ENCODE results near the gene VPS11.

The VPS11 gene

DNA sequence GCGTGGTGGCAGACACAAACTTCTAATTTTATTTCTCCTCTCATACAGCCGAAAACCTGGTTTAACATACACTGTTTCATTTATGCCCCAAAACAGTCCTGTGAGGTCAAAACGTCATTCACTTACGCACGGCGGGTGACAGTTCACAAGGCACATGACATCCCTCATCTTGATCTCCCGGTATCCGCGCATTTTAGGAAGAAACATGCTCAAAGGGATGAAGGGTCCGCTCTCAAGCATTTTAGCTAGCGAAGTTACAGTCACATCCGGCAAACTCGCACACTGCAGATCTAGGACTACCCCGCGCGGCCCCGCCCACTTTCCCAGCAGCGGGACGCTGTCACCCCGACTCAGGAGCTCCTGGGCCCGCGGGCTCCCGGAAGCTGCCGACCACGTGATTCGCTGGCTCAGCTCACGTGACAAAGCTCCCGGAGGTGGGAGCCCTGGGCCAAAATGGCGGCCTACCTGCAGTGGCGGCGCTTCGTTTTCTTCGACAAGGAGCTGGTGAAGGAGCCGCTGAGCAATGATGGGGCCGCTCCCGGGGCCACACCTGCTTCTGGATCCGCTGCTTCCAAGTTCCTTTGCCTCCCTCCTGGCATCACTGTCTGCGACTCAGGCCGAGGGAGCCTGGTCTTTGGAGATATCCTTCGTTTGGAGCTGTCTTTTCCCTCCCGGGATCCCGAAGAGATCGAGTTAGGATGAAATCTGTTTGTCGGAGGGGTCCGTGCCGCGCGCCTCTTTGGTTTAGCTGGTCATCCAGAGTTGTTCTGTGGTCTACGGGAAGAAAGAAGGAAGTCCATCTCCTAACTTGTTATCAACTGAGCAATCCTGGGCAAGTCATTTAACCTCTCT is at the start of gene VPS11:
VPS11 (plus strand) TSS at position 448 of the 852 bp plus-strand sequence; CDS start at position 454, 6 bp downstream.
- H3K36me3 ChIP-seq (ENCODE audit: control insufficient read depth in 1 of 2, insufficient read depth in 2 of 2, low read length in 2 of 2), result peaks cover 12 to 29% of the 10 kb centered on the region in 2 donors
- H3K27me3 ChIP-seq (ENCODE audit: control insufficient read depth in 1 of 2, insufficient read depth in 2 of 2, low read length in 2 of 2), result no peaks in the 10 kb centered on the region
- peak within 1 kb of the TSS; percentile 88 to 96 for H3K9ac ChIP-seq (ENCODE audit: low read depth in 1 of 2, low read length in 2 of 2)
- H3K4me3 ChIP-seq (ENCODE audit: low read depth in 1 of 2, low read length in 2 of 2), result peak within 1 kb of the TSS; percentile 97 to 100
- peak within 1 kb of the TSS; percentile 77 for H3K27ac ChIP-seq (ENCODE audit: low read depth, low read length)
- no peaks in the 10 kb centered on the region for H3K9me3 ChIP-seq (ENCODE audit: control insufficient read depth in 1 of 2, low read length in 2 of 2)
- peaks cover 8 to 18% of the 10 kb centered on the region in 2 donors for H3K4me1 ChIP-seq (ENCODE audit: control insufficient read depth in 1 of 2, insufficient read depth in 2 of 2, low read length in 2 of 2)

DNA sequence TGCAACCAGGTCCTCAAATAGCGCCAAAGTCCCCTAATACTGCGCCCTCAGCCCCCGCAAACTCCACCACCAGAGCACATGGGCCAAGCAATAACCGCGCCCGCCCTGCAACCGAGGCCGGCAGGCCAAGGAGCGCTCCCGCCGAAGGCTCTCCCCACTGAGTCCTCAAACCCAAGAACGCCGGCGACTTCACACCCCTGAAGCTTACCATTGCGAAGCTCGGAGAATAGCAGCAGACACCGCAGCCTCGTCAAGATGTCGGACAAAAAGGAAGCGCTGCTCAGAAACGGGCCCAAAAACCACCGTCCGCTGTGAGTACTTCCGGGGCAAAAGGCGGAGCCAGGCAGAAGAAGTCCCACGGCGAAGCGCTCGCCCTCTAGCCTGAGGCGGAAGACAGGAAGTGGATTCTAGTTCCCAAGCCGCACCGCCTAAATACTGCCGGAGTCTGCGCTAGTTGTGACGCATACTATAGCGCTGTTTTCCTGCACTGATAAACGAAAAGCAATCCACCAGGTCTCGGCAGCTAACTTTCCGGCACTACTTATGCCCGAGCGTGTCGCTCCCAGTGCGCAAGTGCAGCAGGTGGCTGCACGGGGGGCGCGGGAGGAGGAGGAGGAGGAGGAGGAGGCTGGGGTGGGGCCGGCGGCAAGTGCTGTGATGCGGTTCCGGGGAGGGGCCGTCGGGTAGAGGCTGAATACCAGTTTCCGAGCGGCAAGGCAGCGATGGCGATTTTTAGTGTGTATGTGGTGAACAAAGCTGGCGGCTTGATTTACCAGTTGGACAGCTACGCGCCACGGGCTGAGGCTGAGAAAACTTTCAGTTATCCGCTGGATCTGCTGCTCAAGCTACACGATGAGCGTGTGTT is 49.3 kb upstream of the VPS11 start, which contains the start of the genes RPS25 and TRAPPC4:
RPS25 (minus strand) TSS at position 270 of the 865 bp plus-strand sequence; CDS start at position 211, 59 bp downstream.
TRAPPC4 (plus strand) TSS at position 693 of the 865 bp plus-strand sequence; CDS start at position 723, 30 bp downstream.
- Histone ChIP-seq H3K9me3 (ENCODE audit: control insufficient read depth in 1 of 2, low read length in 2 of 2) (no peaks in the 10 kb centered on the region), H3K36me3 (ENCODE audit: control insufficient read depth in 1 of 2, insufficient read depth in 2 of 2, low read length in 2 of 2) (peaks cover 8 to 40% of the 10 kb centered on the region in 2 donors), H3K27ac (ENCODE audit: low read depth, low read length) (peak within 1 kb of the TSS; percentile 98), H3K4me1 (ENCODE audit: control insufficient read depth in 1 of 2, insufficient read depth in 2 of 2, low read length in 2 of 2) (peaks cover 34 to 43% of the 10 kb centered on the region in 2 donors), H3K9ac (ENCODE audit: low read depth in 1 of 2, low read length in 2 of 2) (peak within 1 kb of the TSS; percentile 85 to 88), H3K4me3 (ENCODE audit: low read depth in 1 of 2, low read length in 2 of 2) (peak within 1 kb of the TSS; percentile 97 to 99), H3K27me3 (ENCODE audit: control insufficient read depth in 1 of 2, insufficient read depth in 2 of 2, low read length in 2 of 2) (no peaks in the 10 kb centered on the region)

DNA sequence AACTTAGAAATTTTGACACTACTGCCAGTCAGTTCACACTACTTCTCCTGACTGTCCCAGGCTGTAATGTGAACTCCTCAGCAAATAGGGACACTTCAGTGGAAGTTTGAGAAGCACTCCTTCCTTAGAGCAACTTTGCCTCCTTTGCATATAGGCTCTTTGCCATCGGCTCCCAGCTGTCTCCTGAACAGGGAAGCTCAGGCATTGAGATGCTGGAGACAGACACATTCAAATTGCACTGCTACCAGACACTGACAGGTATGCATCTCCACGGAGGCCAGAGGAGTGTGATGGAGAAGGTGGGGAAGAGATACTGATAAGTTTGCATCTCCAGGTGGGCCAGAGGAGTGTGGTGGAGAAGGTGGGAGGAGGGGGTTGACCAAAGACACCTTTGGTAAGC is 47.6 kb upstream of the VPS11 start:
- peaks cover 49 to 59% of the 10 kb centered on the region in 2 donors for H3K4me1 ChIP-seq (ENCODE audit: control insufficient read depth in 1 of 2, insufficient read depth in 2 of 2, low read length in 2 of 2)
- peaks cover 17 to 43% of the 10 kb centered on the region in 2 donors for H3K36me3 ChIP-seq (ENCODE audit: control insufficient read depth in 1 of 2, insufficient read depth in 2 of 2, low read length in 2 of 2)
- no peaks in the 10 kb centered on the region for H3K9me3 ChIP-seq (ENCODE audit: control insufficient read depth in 1 of 2, low read length in 2 of 2)
- H3K4me3 ChIP-seq (ENCODE audit: low read depth in 1 of 2, low read length in 2 of 2), result peak overlapping the region; percentile 97 to 99
- no peaks in the 10 kb centered on the region for H3K27me3 ChIP-seq (ENCODE audit: control insufficient read depth in 1 of 2, insufficient read depth in 2 of 2, low read length in 2 of 2)
- H3K27ac ChIP-seq (ENCODE audit: low read depth, low read length), result no peak overlapping the region
- H3K9ac ChIP-seq (ENCODE audit: low read depth in 1 of 2, low read length in 2 of 2), result peak overlapping the region; percentile 85 to 88

DNA sequence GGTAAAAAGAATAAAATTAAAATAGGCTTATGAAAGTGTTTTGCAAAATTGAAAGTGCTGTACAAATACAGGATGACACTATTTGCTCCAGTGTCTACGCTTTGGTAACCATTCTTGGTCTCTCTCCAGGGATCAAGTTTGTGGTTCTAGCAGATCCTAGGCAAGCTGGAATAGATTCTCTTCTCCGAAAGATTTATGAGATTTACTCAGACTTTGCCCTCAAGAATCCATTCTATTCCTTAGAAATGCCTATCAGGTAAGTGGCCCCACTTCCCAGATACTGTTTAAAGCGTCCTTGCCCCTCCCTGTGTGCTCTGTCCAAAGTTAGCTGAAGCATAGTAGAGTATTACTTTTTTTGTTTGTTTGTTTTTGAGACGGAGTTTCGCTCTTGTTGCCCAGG is 46.0 kb upstream of the VPS11 start:
- Histone ChIP-seq H3K27me3 (ENCODE audit: control insufficient read depth in 1 of 2, insufficient read depth in 2 of 2, low read length in 2 of 2) (no peaks in the 10 kb centered on the region), H3K4me1 (ENCODE audit: control insufficient read depth in 1 of 2, insufficient read depth in 2 of 2, low read length in 2 of 2) (peaks cover 57 to 66% of the 10 kb centered on the region in 2 donors), H3K4me3 (ENCODE audit: low read depth in 1 of 2, low read length in 2 of 2) (no peak overlapping the region), H3K36me3 (ENCODE audit: control insufficient read depth in 1 of 2, insufficient read depth in 2 of 2, low read length in 2 of 2) (peaks cover 12 to 39% of the 10 kb centered on the region in 2 donors), H3K9ac (ENCODE audit: low read depth in 1 of 2, low read length in 2 of 2) (peak overlapping the region in 1 of 2 donors; percentile 7), H3K9me3 (ENCODE audit: control insufficient read depth in 1 of 2, low read length in 2 of 2) (no peaks in the 10 kb centered on the region), H3K27ac (ENCODE audit: low read depth, low read length) (peak overlapping the region; percentile 46)

DNA sequence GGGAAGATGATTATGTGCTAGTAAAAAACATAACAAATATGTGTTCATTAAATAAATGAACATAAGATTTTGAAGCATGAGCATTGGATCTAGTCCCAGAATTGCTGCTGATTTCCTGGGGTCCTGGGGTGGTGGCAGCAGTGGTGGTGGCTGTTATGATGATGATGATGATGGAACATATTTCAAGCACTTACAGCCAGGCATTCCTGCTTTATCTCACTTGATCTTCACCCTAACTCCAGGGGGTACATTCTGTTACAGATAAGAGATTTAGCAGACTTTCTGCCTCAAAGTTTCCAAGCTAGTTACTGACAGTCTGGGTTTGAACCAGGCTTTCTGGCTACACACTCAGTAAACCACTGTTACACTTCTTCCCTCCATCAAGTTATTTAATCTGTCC is 43.9 kb upstream of the VPS11 start:
- no peaks in the 10 kb centered on the region for H3K9me3 ChIP-seq (ENCODE audit: control insufficient read depth in 1 of 2, low read length in 2 of 2)
- no peak overlapping the region for H3K27ac ChIP-seq (ENCODE audit: low read depth, low read length)
- H3K4me3 ChIP-seq (ENCODE audit: low read depth in 1 of 2, low read length in 2 of 2), result no peak overlapping the region
- peaks cover 61 to 75% of the 10 kb centered on the region in 2 donors for H3K4me1 ChIP-seq (ENCODE audit: control insufficient read depth in 1 of 2, insufficient read depth in 2 of 2, low read length in 2 of 2)
- H3K9ac ChIP-seq (ENCODE audit: low read depth in 1 of 2, low read length in 2 of 2), result peak overlapping the region in 1 of 2 donors; percentile 10
- peaks cover 12 to 45% of the 10 kb centered on the region in 2 donors for H3K36me3 ChIP-seq (ENCODE audit: control insufficient read depth in 1 of 2, insufficient read depth in 2 of 2, low read length in 2 of 2)
- no peaks in the 10 kb centered on the region for H3K27me3 ChIP-seq (ENCODE audit: control insufficient read depth in 1 of 2, insufficient read depth in 2 of 2, low read length in 2 of 2)

DNA sequence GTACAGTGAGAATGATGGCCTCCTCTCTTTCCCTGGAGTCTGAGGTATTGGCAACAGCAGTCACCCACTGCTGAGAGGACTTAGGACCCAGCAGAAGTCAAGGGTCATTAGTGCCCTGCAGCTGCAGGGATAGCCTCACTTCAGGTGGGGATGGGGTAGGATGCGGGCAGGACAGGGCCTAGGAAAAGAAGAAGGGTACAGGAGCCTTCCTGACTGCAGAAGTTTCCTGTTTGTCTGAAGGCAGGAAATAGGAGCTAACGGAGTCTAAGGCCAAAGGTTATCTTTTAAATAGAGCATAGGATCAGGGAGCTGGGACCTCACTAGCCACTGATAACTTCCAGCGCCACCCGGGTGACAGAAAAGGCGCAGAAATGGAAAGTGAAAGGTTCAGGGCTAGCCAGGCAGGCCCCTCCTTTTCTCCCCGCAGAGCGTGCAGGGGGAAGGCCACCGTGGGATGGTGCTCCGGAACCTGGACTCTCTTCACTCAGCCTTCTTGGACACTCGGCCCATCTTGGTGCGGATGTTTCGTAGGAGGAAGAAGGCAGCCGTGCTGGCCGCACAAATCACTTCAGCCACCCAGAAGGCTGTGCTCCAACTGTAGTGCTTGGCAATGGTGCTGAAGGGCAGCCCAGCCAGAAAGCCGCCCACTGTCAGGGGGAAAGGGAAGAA is 43.1 kb upstream of the VPS11 start:
- Histone ChIP-seq H3K27me3 (ENCODE audit: control insufficient read depth in 1 of 2, insufficient read depth in 2 of 2, low read length in 2 of 2) (no peaks in the 10 kb centered on the region), H3K4me1 (ENCODE audit: control insufficient read depth in 1 of 2, insufficient read depth in 2 of 2, low read length in 2 of 2) (peaks cover 68 to 83% of the 10 kb centered on the region in 2 donors), H3K9ac (ENCODE audit: low read depth in 1 of 2, low read length in 2 of 2) (peak overlapping the region; percentile 34 to 56), H3K27ac (ENCODE audit: low read depth, low read length) (no peak overlapping the region), H3K9me3 (ENCODE audit: control insufficient read depth in 1 of 2, low read length in 2 of 2) (no peaks in the 10 kb centered on the region), H3K4me3 (ENCODE audit: low read depth in 1 of 2, low read length in 2 of 2) (peak overlapping the region; percentile 89 to 93), H3K36me3 (ENCODE audit: control insufficient read depth in 1 of 2, insufficient read depth in 2 of 2, low read length in 2 of 2) (peaks cover 12 to 45% of the 10 kb centered on the region in 2 donors)

DNA sequence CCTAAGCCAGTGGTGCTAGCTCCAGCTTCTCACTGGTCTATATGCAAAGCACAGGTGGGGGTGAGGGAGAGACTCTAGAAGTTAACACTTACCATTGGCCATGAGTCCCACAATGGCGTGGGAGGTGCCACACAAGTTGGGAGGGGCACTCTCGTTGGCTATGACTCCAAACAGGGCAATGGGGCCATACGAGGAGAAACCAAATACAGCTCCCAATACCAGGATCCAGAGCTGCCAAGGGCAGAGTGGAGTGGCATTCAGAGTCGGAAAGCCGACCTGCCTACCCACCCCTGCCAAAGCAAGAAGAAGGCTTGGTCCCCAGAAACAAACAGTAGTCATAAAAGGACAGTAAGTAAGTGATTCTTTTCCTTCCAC is 42.5 kb upstream of the VPS11 start:
- no peaks in the 10 kb centered on the region for H3K27me3 ChIP-seq (ENCODE audit: control insufficient read depth in 1 of 2, insufficient read depth in 2 of 2, low read length in 2 of 2)
- H3K4me3 ChIP-seq (ENCODE audit: low read depth in 1 of 2, low read length in 2 of 2), result peak overlapping the region; percentile 89 to 93
- no peak overlapping the region for H3K27ac ChIP-seq (ENCODE audit: low read depth, low read length)
- peaks cover 67 to 84% of the 10 kb centered on the region in 2 donors for H3K4me1 ChIP-seq (ENCODE audit: control insufficient read depth in 1 of 2, insufficient read depth in 2 of 2, low read length in 2 of 2)
- H3K36me3 ChIP-seq (ENCODE audit: control insufficient read depth in 1 of 2, insufficient read depth in 2 of 2, low read length in 2 of 2), result peaks cover 12 to 44% of the 10 kb centered on the region in 2 donors
- H3K9ac ChIP-seq (ENCODE audit: low read depth in 1 of 2, low read length in 2 of 2), result peak overlapping the region; percentile 1 to 56
- no peaks in the 10 kb centered on the region for H3K9me3 ChIP-seq (ENCODE audit: control insufficient read depth in 1 of 2, low read length in 2 of 2)

DNA sequence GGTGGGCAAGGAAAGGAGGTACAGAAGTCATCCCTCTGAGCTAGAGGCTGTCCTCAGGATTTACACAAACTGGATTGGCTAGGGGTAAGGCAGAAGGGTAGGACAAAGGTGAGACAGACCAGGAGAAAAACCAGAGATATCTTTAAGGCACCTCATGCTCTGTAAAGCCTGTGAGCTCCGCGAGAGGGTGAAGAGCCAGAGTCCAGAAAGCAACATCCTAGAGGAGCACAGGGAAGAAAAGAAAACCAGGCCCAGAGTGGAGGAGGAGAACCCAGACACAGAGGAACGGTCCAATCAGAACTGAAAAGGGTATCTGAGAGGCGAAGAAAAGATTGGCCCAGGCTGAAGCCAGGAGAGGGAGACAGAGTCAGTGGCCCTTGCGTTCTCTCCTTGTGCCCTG is 42.1 kb upstream of the VPS11 start:
- Histone ChIP-seq H3K4me1 (ENCODE audit: control insufficient read depth in 1 of 2, insufficient read depth in 2 of 2, low read length in 2 of 2) (peaks cover 65 to 82% of the 10 kb centered on the region in 2 donors), H3K9me3 (ENCODE audit: control insufficient read depth in 1 of 2, low read length in 2 of 2) (no peaks in the 10 kb centered on the region), H3K9ac (ENCODE audit: low read depth in 1 of 2, low read length in 2 of 2) (peak overlapping the region; percentile 48 to 56), H3K27me3 (ENCODE audit: control insufficient read depth in 1 of 2, insufficient read depth in 2 of 2, low read length in 2 of 2) (no peaks in the 10 kb centered on the region), H3K4me3 (ENCODE audit: low read depth in 1 of 2, low read length in 2 of 2) (peak overlapping the region; percentile 89 to 93), H3K36me3 (ENCODE audit: control insufficient read depth in 1 of 2, insufficient read depth in 2 of 2, low read length in 2 of 2) (peaks cover 12 to 42% of the 10 kb centered on the region in 2 donors), H3K27ac (ENCODE audit: low read depth, low read length) (no peak overlapping the region)

DNA sequence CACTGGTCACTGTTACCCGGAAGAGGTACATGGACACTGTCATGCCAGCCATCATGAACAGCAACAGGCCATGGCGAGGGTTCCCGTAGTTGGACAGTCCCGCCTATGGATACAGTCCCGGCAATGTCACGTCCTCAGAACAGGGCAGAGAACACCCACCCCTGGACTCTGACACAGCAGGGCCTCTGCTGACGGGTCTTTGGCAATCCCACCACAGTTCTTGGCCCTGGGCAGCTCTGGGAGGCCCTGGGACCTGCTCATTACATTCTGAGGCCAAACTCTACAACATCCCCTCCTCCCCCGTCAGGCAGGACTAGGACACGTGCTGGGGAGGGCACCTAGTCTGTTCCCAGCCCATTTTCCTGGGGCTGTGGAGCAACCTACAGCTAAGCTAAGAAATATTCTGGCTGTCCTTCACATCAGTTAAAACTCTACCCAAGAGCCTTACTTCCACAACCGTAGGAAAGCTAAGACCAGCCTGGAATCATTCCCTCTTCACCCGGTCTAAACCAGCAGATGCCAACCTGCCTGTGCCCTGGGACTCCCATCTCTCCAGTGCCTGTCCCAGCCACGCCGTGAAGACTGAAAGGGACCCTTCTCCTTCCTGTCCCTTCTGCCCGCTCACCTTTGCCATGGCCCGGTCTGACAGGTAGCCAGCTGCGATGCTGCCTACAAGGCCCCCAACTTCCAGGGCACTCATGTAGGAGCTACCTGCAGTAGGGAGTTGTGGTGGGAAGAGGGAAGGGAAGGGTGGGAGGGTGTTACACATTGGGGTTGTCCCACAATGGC is 41.4 kb upstream of the VPS11 start:
- H3K27me3 ChIP-seq (ENCODE audit: control insufficient read depth in 1 of 2, insufficient read depth in 2 of 2, low read length in 2 of 2), result no peaks in the 10 kb centered on the region
- no peak overlapping the region for H3K27ac ChIP-seq (ENCODE audit: low read depth, low read length)
- no peaks in the 10 kb centered on the region for H3K9me3 ChIP-seq (ENCODE audit: control insufficient read depth in 1 of 2, low read length in 2 of 2)
- peaks cover 62 to 77% of the 10 kb centered on the region in 2 donors for H3K4me1 ChIP-seq (ENCODE audit: control insufficient read depth in 1 of 2, insufficient read depth in 2 of 2, low read length in 2 of 2)
- H3K4me3 ChIP-seq (ENCODE audit: low read depth in 1 of 2, low read length in 2 of 2), result peak overlapping the region; percentile 89 to 93
- peak overlapping the region; percentile 48 to 56 for H3K9ac ChIP-seq (ENCODE audit: low read depth in 1 of 2, low read length in 2 of 2)
- H3K36me3 ChIP-seq (ENCODE audit: control insufficient read depth in 1 of 2, insufficient read depth in 2 of 2, low read length in 2 of 2), result peaks cover 12 to 42% of the 10 kb centered on the region in 2 donors
